K562 (cell line): Measurements from ENCODE around the gene ZMIZ1. TPM values are rescaled to one million over a fixed set of nuclear protein-coding genes. Genes with fewer than 3 reads are reported as not detected.

Source experiments
- ATAC-seq: fragments of 200-7000 bp; cut with Tn5 transposase; 3 replicates; pipeline ENCODE4 v1.9.1; 2020; ENCODE audit warnings: moderate library complexity
- BruUV-seq: library from RNA; stranded (reverse); fragments of 400-500 nt; replicated peaks from 2 replicates; lab custom pipeline; 2021; lab: Mats Ljungman, UMichigan
- CTCF ChIA-PET: fragments of 300-600 bp; formaldehyde crosslinking; extraction: SDS; loops from one replicate; lab custom pipeline; 2021; ENCODE audit warnings: low intra/inter-chr PET ratio; lab: Yijun Ruan, JAX
- POLR2A ChIA-PET: fragments of 300-600, 350-650 bp; sonication (Branson Sonifier 250); formaldehyde crosslinking; extraction: SDS; loops from one replicate; lab custom pipeline; 2021; ENCODE audit warnings: antibody characterized with exemption, inconsistent platforms; lab: Yijun Ruan, JAX
- DNase-seq, 4 experiments: peaks; one replicate each; pipeline versions ENCODE4 v3.0.0 to v3.0.0-alpha.2; 2011 to 2018; ENCODE audit warnings: low spot score in 3 of 4, mixed read lengths in 3 of 4; ENCODE audit errors: extremely low read depth in 1 of 4
- FAIRE-seq: peaks from 2 replicates; lab custom pipeline; 2011; peaks lifted over from hg19 to GRCh38; lab: Jason Lieb, UNC
- H2AFZ ChIP-seq: 2 replicates; pipeline ENCODE4 v1.6.0; 2011; ENCODE audit warnings: low read depth, low read length, control low read depth, inconsistent platforms
- H3K27ac ChIP-seq: fragments of 200-600 bp; 3 replicates; pipeline ENCODE4 v1.8.0; 2011; ENCODE audit warnings: low read depth, mild to moderate bottlenecking, control low read depth, inconsistent platforms, low read length, moderate library complexity, mixed read lengths; ENCODE audit errors: extremely low read depth
- H3K27me3 ChIP-seq, 2 experiments: fragments of 300-600 bp in 1 of 2; 2 replicates in 1 of 2; 3 replicates in 1 of 2; pipeline versions ENCODE4 v1.6.0 to v1.8.0; 2011; ENCODE audit warnings: inconsistent platforms in 2 of 2, low read length in 2 of 2, mild to moderate bottlenecking in 1 of 2, mixed read lengths in 1 of 2, moderate library complexity in 1 of 2; ENCODE audit not compliant: control insufficient read depth in 2 of 2, insufficient read depth in 2 of 2
- H3K36me3 ChIP-seq: fragments of 300-600 bp; 3 replicates; pipeline ENCODE4 v1.8.0; 2011; ENCODE audit warnings: mild to moderate bottlenecking, low read length, inconsistent platforms; ENCODE audit not compliant: control insufficient read depth, insufficient read depth
- H3K4me1 ChIP-seq, 2 experiments: fragments of 200-600 bp in 1 of 2; replicated peaks in 1 of 2; 2 replicates in 1 of 2; 3 replicates in 1 of 2; pipeline versions ENCODE4 v1.5.1 to v1.8.0; 2011; ENCODE audit warnings: inconsistent platforms in 2 of 2, low read length in 2 of 2, mild to moderate bottlenecking in 1 of 2, mixed read lengths in 1 of 2, moderate library complexity in 1 of 2; ENCODE audit not compliant: control insufficient read depth in 2 of 2, insufficient read depth in 2 of 2
- H3K4me2 ChIP-seq: 2 replicates; pipeline ENCODE4 v1.6.1; 2011; ENCODE audit warnings: low read length, control low read depth, inconsistent platforms, mixed read lengths; ENCODE audit not compliant: insufficient read depth
- H3K4me3 ChIP-seq: fragments of 200-600 bp; sonication (generic), shearing (Covaris generic); 2 replicates; pipeline ENCODE4 v1.5.1; 2016; ENCODE audit warnings: control low read depth, inconsistent platforms
- H3K79me2 ChIP-seq: fragments of 200-600 bp; 3 replicates; pipeline ENCODE4 v1.8.0; 2011; ENCODE audit warnings: low read length, inconsistent platforms; ENCODE audit not compliant: control insufficient read depth, insufficient read depth
- H3K9ac ChIP-seq, 2 experiments: 2 replicates each; pipeline versions ENCODE4 v1.6.0 to v1.6.1; 2011; ENCODE audit warnings: low read depth in 2 of 2, low read length in 2 of 2, control low read depth in 1 of 2, inconsistent platforms in 1 of 2, mild to moderate bottlenecking in 1 of 2, mixed read lengths in 1 of 2; ENCODE audit not compliant: insufficient read depth in 1 of 2
- H3K9me1 ChIP-seq: one replicate; pipeline ENCODE4 v1.6.0; 2011; ENCODE audit warnings: inconsistent platforms, mild to moderate bottlenecking, low read length, moderate library complexity; ENCODE audit not compliant: control insufficient read depth, insufficient read depth
- H3K9me3 ChIP-seq: replicated peaks from 2 replicates; pipeline ENCODE4 v1.5.1; 2011; ENCODE audit warnings: low read depth, low read length, inconsistent platforms; ENCODE audit not compliant: control insufficient read depth, insufficient read depth
- H4K20me1 ChIP-seq: replicated peaks from 2 replicates; pipeline ENCODE4 v1.6.1; 2011; ENCODE audit warnings: low read length, inconsistent platforms, mixed read lengths; ENCODE audit not compliant: control insufficient read depth, insufficient read depth
- CBX1 ChIP-seq: sonication (generic); IDR thresholded peaks from 2 replicates; pipeline ENCODE4 v1.6.1; 2016; ENCODE audit warnings: antibody characterized with exemption, low read depth, mild to moderate bottlenecking
- KDM2B ChIP-seq: fragments of 250-450 bp; sonication (Bioruptor Pico); IDR thresholded peaks from 2 replicates; pipeline ENCODE4 v1.8.0; 2021; ENCODE audit warnings: mild to moderate bottlenecking, moderate library complexity
- KLF10 ChIP-seq: fragments of 250-450 bp; sonication (Bioruptor Pico); IDR thresholded peaks from 2 replicates; pipeline ENCODE4 v1.6.1; 2021; ENCODE audit warnings: matching md5 sums
- MED1 ChIP-seq: sonication (generic); formaldehyde crosslinking; IDR thresholded peaks from 2 replicates; pipeline ENCODE4 v1.8.1; 2023; ENCODE audit warnings: missing genetic modification reagents, borderline replicate concordance
- NFRKB ChIP-seq: fragments of 450-650 bp; IDR thresholded peaks from 2 replicates; pipeline ENCODE4 v1.6.1; 2016; ENCODE audit warnings: low read depth
- RAD51 ChIP-seq: fragments of 450-650 bp; IDR thresholded peaks from 2 replicates; pipeline ENCODE4 v1.7.1; 2016; ENCODE audit warnings: low read depth, mild to moderate bottlenecking, borderline replicate concordance
- TRIM24 ChIP-seq, 2 experiments: fragments of 450-650 bp; IDR thresholded peaks; 2 replicates each; pipeline ENCODE4 v1.6.1; 2016
- ZBTB7A ChIP-seq: IDR thresholded peaks from 2 replicates; pipeline ENCODE4 v1.6.1; 2011; ENCODE audit warnings: low read depth, mild to moderate bottlenecking, low read length, moderate library complexity, borderline replicate concordance; ENCODE audit not compliant: control insufficient read depth
- ZNF12 ChIP-seq: sonication (generic); formaldehyde crosslinking; IDR thresholded peaks from 2 replicates; pipeline ENCODE4 v1.4.0; 2020; ENCODE audit warnings: mild to moderate bottlenecking, missing genetic modification reagents
- ZNF584 ChIP-seq: fragments of 200-800 bp; sonication (Bioruptor generic); IDR thresholded peaks from 2 replicates; pipeline ENCODE4 v1.6.1; 2016; ENCODE audit warnings: low read depth, mild to moderate bottlenecking, missing genetic modification characterization, missing compliant biosample characterization
- ZNF592 ChIP-seq: fragments of 450-650 bp; IDR thresholded peaks from 2 replicates; pipeline ENCODE4 v1.6.1; 2017; ENCODE audit warnings: antibody characterized with exemption, mild to moderate bottlenecking
- ZNF609 ChIP-seq: sonication (generic); formaldehyde crosslinking; IDR thresholded peaks from 2 replicates; pipeline ENCODE4 v1.8.1; 2023; ENCODE audit warnings: missing genetic modification reagents, mild to moderate bottlenecking, borderline replicate concordance
- ZNF655 ChIP-seq: fragments of 250-450 bp; sonication (Bioruptor Pico); IDR thresholded peaks from 2 replicates; pipeline ENCODE4 v1.5.0; 2021
- WGBS: fragments of 100-300 bp; shearing (Covaris generic); methylation state at CpG from one replicate; pipeline ENCODE4 v1.1.6; 2016; ENCODE audit warnings: low coverage, mixed read lengths; ENCODE audit not compliant: insufficient coverage; ENCODE audit errors: missing lambda C conversion rate; 5-methylcytosine and 5-hydroxymethylcytosine counted together
- in situ Hi-C: fragments of 300-500 bp; cut with MboI; formaldehyde crosslinking; loops from 4 replicates; pipeline ENCODE4 v1.15.0; 2018; ENCODE audit warnings: inconsistent platforms, mixed read lengths
- intact Hi-C: fragments of 100-400 bp; cut with micrococcal nuclease; formaldehyde crosslinking; loops from 2 replicates; pipeline ENCODE4 v1.14.2; 2022
- polyA plus RNA-seq, 8 experiments: library from polyadenylated mRNA; depleted of rRNA in 4 of 8; stranded (reverse) in 5 of 8; unstranded in 3 of 8; fragments of >200 nt; fragmentation: Nextera tagmentation in 2 of 8; fragmentation: Illumina TruSeq in 1 of 8; extraction: Ambion mirVana in 2 of 8; extraction: Trizol in 1 of 8; gene quantifications; 2 replicates each; pipeline versions ENCODE4 v1.2.1 to v1.2.3, GENCODE V29; 2011 to 2014; ENCODE audit warnings: inconsistent platforms in 1 of 8, missing spikeins in 1 of 8
- total RNA-seq, 7 experiments: library from RNA; depleted of rRNA in 6 of 7; stranded (reverse); fragments of >200 nt in 6 of 7; fragmentation: Illumina TruSeq in 2 of 7; extraction: Trizol in 2 of 7; gene quantifications; 2 replicates each; pipeline versions ENCODE4 v1.2.1 to v1.2.3, GENCODE V29; 2011 to 2021; ENCODE audit warnings: low replicate concordance in 1 of 7

Gene ZMIZ1
- total and polyA plus RNA-seq, 9 of the 15 experiments (the other 6 are each of a cell fraction or from before 2014, with no cell fraction given): 1.0 to 37.3 (median 4.3) TPM

GRCh38 chr10:79354615-79355014 is 285.8 kb downstream of the ZMIZ1 start:
- Histone ChIP-seq H3K4me1 (peaks cover 6 to 17% of the 10 kb centered on the region in 2 experiments; a peak in 4 of 5 replicates), H3K9me3 (no peaks in the 10 kb centered on the region), H3K36me3 (peaks cover 63% of the 10 kb centered on the region), H3K27ac (no peak overlapping the region), H3K9me1 (peaks cover 11% of the 10 kb centered on the region), H3K9ac (no peak overlapping the region), H3K4me2 (no peak overlapping the region), H3K4me3 (no peak overlapping the region), H4K20me1 (peaks cover 10% of the 10 kb centered on the region), H3K27me3 (no peaks in the 10 kb centered on the region), H3K79me2 (peaks cover 16% of the 10 kb centered on the region), H2AFZ (no peak overlapping the region)
- BruUV-seq: no TSS peak
- no peak for FAIRE-seq
- peak; percentile 19 for ATAC-seq
- in situ Hi-C loops: no loop called here
- POLR2A ChIA-PET: interaction anchor here (0.6 to 1.7 kb wide), 6 partner anchors 10 to 1187 kb away, joined by 3 to 6 read pairs (median 3); no protein-coding TSS in a partner anchor
- peak in 1 of 4 experiments; percentile 16 for DNase-seq
- intact Hi-C loops: no loop called here
- WGBS: 85% methylated on average over 6 of the region's 6 CpGs
- CTCF ChIA-PET: no interaction called here
- TF ChIP-seq ZBTB7A (no peak), ZNF609 (no peak), MED1 (no peak), RAD51 (no peak), ZNF592 (no peak), ZNF12 (no peak), NFRKB (no peak), CBX1 (no peak), ZNF655 (CRISPR knock-in tag) (no peak), ZNF584 (CRISPR knock-in tag) (no peak), KLF10 (CRISPR knock-in tag) (no peak), TRIM24 (IDR thresholded peaks at IDR 0.05) (no peak), KDM2B (CRISPR knock-in tag) (no peak)
